ENCODE results near the gene CARNS1.
A peak's percentile ranks its signal among the peaks of the same experiment; 100 is the strongest.

The CARNS1 gene

GRCh38 chr11:67376063-67376820 is 39.2 kb upstream of the CARNS1 start:
- DNase-seq (ENCODE audit: low read depth in 2 of 2) = no peak

- no peak for DNase-seq (ENCODE audit: low read depth in 2 of 2)
These were observed 38.3 kb upstream of the CARNS1 start for GRCh38 chr11:67376873-67377808.

- DNase-seq (ENCODE audit: low read depth in 2 of 2) = no peak
These were observed 36.9 kb upstream of the CARNS1 start for GRCh38 chr11:67378544-67378943.

- DNase-seq (ENCODE audit: low read depth in 2 of 2) = no peak
These were observed 36.1 kb upstream of the CARNS1 start for GRCh38 chr11:67379061-67380058.

- DNase-seq (ENCODE audit: low read depth in 2 of 2) = no peak
These were observed 34.1 kb upstream of the CARNS1 start for GRCh38 chr11:67381244-67381972.

GRCh38 chr11:67382276-67383136 is 33.0 kb upstream of the CARNS1 start:
- DNase-seq (ENCODE audit: low read depth in 2 of 2) = peak; percentile 66 to 75

GRCh38 chr11:67384851-67385366 is 30.6 kb upstream of the CARNS1 start:
- DNase-seq (ENCODE audit: low read depth in 2 of 2) = no peak

GRCh38 chr11:67387069-67387468 is 28.4 kb upstream of the CARNS1 start:
- no peak for DNase-seq (ENCODE audit: low read depth in 2 of 2)

- DNase-seq (ENCODE audit: low read depth in 2 of 2) = no peak
These were observed 28.0 kb upstream of the CARNS1 start for GRCh38 chr11:67387518-67387917.

- DNase-seq (ENCODE audit: low read depth in 2 of 2) = no peak
These were observed 26.0 kb upstream of the CARNS1 start for GRCh38 chr11:67389477-67389876.

- no peak for DNase-seq (ENCODE audit: low read depth in 2 of 2)
These were observed 24.6 kb upstream of the CARNS1 start for GRCh38 chr11:67390947-67391303.

GRCh38 chr11:67391304-67392182 is 23.9 kb upstream of the CARNS1 start, which contains the start of gene RAD9A:
Gene RAD9A (plus strand): TSS chr11:67391986. CDS start chr11:67392045, 59 bp downstream.
- DNase-seq (ENCODE audit: low read depth in 2 of 2) = peak; percentile 88 to 92

GRCh38 chr11:67392183-67392715 is 23.2 kb upstream of the CARNS1 start:
- no peak for DNase-seq (ENCODE audit: low read depth in 2 of 2)

- DNase-seq (ENCODE audit: low read depth in 2 of 2) = no peak
These were observed 22.0 kb upstream of the CARNS1 start for GRCh38 chr11:67393437-67393836.

- no peak for DNase-seq (ENCODE audit: low read depth in 2 of 2)
These were observed 21.5 kb upstream of the CARNS1 start for GRCh38 chr11:67393990-67394389.

- DNase-seq (ENCODE audit: low read depth in 2 of 2) = no peak
These were observed 19.8 kb upstream of the CARNS1 start for GRCh38 chr11:67395555-67396258.

- no peak for DNase-seq (ENCODE audit: low read depth in 2 of 2)
These were observed 19.3 kb upstream of the CARNS1 start for GRCh38 chr11:67396259-67396581.
